HEK293T (cell line): Measurements from ENCODE around the gene CD300LF.

Source experiments
- CTCF ChIA-PET: fragments of 350-600 bp; formaldehyde crosslinking; extraction: SDS; loops from one replicate; lab custom pipeline; 2021; ENCODE audit warnings: antibody characterized with exemption, inconsistent platforms; lab: Yijun Ruan, JAX
- POLR2A ChIA-PET: fragments of 350-600 bp; formaldehyde crosslinking; extraction: SDS; loops from one replicate; lab custom pipeline; 2020; ENCODE audit warnings: antibody characterized with exemption, inconsistent platforms; lab: Yijun Ruan, JAX
- DNase-seq: peaks from one replicate; pipeline ENCODE4 v3.0.0; 2012; ENCODE audit warnings: mixed read lengths; ENCODE audit errors: extremely low spot score
- ARNT ChIP-seq: fragments of 450-650 bp; IDR thresholded peaks from 2 replicates; pipeline ENCODE4 v1.6.1; 2017; ENCODE audit warnings: mild to moderate bottlenecking
- BHLHE40 ChIP-seq: fragments of 450-650 bp; IDR thresholded peaks from 2 replicates; pipeline ENCODE4 v1.6.1; 2016; ENCODE audit warnings: mild to moderate bottlenecking, moderate library complexity, borderline replicate concordance
- CTBP1 ChIP-seq: fragments of 450-650 bp; IDR thresholded peaks from 2 replicates; pipeline ENCODE4 v1.6.1; 2016; ENCODE audit warnings: borderline replicate concordance
- ELF4 ChIP-seq: fragments of 450-650 bp; IDR thresholded peaks from 2 replicates; pipeline ENCODE4 v1.6.1; 2017; ENCODE audit warnings: antibody characterized with exemption
- FOXA1 ChIP-seq: fragments of 450-650 bp; IDR thresholded peaks from 2 replicates; pipeline ENCODE4 v1.6.1; 2016; ENCODE audit warnings: mild to moderate bottlenecking
- FOXK2 ChIP-seq: fragments of 450-650 bp; IDR thresholded peaks from 2 replicates; pipeline ENCODE4 v1.6.1; 2016; ENCODE audit warnings: mild to moderate bottlenecking
- FOXM1 ChIP-seq: fragments of 450-650 bp; IDR thresholded peaks from 2 replicates; pipeline ENCODE4 v1.6.1; 2017; ENCODE audit warnings: mild to moderate bottlenecking, borderline replicate concordance
- HDGF ChIP-seq: fragments of 450-650 bp; IDR thresholded peaks from 2 replicates; pipeline ENCODE4 v1.6.1; 2017; ENCODE audit warnings: antibody characterized with exemption, borderline replicate concordance
- L3MBTL2 ChIP-seq: fragments of 450-650 bp; conservative IDR thresholded peaks from 2 replicates; pipeline ENCODE4 v1.6.1; 2016; ENCODE audit warnings: mild to moderate bottlenecking
- LEF1 ChIP-seq: fragments of 450-650 bp; IDR thresholded peaks from 2 replicates; pipeline ENCODE4 v1.6.1; 2017; ENCODE audit warnings: mild to moderate bottlenecking, borderline replicate concordance
- NFRKB ChIP-seq: fragments of 450-650 bp; IDR thresholded peaks from 2 replicates; pipeline ENCODE4 v1.6.1; 2016; ENCODE audit warnings: mild to moderate bottlenecking, moderate library complexity
- SP1 ChIP-seq: fragments of 450-650 bp; IDR thresholded peaks from 2 replicates; pipeline ENCODE4 v1.6.1; 2017
- SUZ12 ChIP-seq: fragments of 450-650 bp; IDR thresholded peaks from 2 replicates; pipeline ENCODE4 v1.6.1; 2016; ENCODE audit warnings: mild to moderate bottlenecking
- TARDBP ChIP-seq: fragments of 450-650 bp; IDR thresholded peaks from 2 replicates; pipeline ENCODE4 v1.6.1; 2016
- ZNF384 ChIP-seq: fragments of 450-650 bp; IDR thresholded peaks from 2 replicates; pipeline ENCODE4 v1.6.1; 2016
- TF ChIP-seq, protein P1 (sequence below): fragments of 450-650 bp; IDR thresholded peaks from 2 replicates; pipeline ENCODE4 v1.6.1; 2016

Gene CD300LF

DNA sequence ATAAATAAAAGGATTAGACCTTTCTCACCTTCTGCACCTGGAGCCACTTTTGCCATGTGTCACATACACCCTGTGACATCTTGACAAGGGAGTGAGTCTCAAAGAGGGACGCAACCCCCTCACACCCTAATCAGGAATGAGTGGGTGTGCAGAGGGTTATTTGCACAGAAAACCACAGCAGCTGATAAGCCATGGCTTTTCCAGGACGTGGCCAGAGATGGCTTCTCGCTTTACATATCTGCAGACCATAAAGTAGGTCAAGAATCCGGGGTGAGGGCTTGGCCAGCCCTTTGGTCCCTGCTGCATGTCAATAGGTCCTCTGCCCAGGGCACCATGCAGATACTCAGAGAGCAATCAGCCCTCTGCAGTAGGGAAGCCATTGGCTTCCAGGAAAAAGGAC lies 2.4 kb upstream of the CD300LF start:
- TF ChIP-seq LEF1 = no peak
- no peak for DNase-seq
- ChIA-PET POLR2A (no interaction called here), CTCF (no interaction called here)

DNA sequence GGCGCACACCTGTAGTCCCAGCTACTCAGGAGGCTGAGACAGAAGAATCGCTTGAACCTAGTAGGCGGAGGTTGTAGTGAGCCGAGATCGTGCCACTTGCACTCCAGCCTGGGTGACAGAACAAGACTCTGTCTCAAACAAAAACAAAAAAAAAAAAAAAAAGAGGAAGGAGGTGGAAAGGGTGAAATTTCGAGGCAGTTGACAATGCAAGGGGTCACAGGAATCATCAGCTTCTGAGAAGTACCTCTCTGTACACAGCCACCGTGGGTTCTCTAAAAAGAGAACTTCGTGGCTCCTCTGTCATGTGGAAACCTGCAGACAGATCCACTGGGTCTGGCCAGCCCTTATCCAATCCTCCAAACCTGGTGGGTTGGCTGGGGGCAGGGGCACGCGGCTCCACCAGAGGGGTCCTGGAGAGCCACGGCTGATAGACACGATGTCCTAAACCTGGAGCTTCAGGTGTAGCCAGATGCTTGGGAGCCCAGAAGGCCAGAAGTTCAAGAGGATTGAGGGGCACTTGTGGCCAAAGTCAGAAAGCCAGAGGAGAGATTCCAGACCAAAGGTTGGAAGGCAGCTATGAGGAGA lies 540 bp upstream of the CD300LF start:
- CTCF ChIA-PET = no interaction called here
- DNase-seq = no peak
- TF ChIP-seq LEF1 = no peak
- TF ChIP-seq TARDBP = no peak
- no peak for TF ChIP-seq NFRKB
- TF ChIP-seq CTBP1 = no peak
- TF ChIP-seq ZNF384 = no peak
- no peak for TF ChIP-seq FOXK2
- no peak for TF ChIP-seq ARNT
- TF ChIP-seq, protein P1, sequence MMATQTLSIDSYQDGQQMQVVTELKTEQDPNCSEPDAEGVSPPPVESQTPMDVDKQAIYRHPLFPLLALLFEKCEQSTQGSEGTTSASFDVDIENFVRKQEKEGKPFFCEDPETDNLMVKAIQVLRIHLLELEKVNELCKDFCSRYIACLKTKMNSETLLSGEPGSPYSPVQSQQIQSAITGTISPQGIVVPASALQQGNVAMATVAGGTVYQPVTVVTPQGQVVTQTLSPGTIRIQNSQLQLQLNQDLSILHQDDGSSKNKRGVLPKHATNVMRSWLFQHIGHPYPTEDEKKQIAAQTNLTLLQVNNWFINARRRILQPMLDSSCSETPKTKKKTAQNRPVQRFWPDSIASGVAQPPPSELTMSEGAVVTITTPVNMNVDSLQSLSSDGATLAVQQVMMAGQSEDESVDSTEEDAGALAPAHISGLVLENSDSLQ = no peak
- no peak for TF ChIP-seq FOXM1
- no peak for TF ChIP-seq L3MBTL2
- no peak for TF ChIP-seq BHLHE40
- POLR2A ChIA-PET = no interaction called here

DNA sequence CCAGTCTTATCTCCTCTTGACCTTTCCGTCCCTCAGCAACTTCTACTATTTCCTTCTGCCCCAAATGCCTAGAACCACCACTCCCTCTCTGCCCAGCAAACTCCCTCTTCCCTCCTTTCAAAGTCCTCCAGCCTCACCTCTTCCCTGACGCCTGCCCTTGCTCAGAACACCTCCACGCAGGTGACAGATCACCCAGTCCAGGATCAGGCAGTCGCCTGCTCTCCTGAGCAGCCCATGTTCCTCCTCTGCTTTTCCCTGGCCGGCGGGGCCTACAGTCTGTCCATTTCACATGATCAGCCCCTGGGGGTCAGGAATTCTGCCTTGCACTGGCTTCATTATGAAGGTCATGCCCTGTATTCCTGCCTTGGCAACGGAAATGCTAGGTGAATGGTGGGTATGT lies 422 bp downstream of the CD300LF start:
- DNase-seq = no peak
- TF ChIP-seq ELF4 = no peak
- no peak for TF ChIP-seq ZNF384
- TF ChIP-seq SUZ12 = no peak
- no peak for TF ChIP-seq CTBP1
- TF ChIP-seq HDGF = no peak
- TF ChIP-seq FOXA1 = no peak
- no peak for TF ChIP-seq LEF1
- no peak for TF ChIP-seq L3MBTL2
- no peak for TF ChIP-seq NFRKB
- ChIA-PET CTCF (no interaction called here), POLR2A (no interaction called here)

DNA sequence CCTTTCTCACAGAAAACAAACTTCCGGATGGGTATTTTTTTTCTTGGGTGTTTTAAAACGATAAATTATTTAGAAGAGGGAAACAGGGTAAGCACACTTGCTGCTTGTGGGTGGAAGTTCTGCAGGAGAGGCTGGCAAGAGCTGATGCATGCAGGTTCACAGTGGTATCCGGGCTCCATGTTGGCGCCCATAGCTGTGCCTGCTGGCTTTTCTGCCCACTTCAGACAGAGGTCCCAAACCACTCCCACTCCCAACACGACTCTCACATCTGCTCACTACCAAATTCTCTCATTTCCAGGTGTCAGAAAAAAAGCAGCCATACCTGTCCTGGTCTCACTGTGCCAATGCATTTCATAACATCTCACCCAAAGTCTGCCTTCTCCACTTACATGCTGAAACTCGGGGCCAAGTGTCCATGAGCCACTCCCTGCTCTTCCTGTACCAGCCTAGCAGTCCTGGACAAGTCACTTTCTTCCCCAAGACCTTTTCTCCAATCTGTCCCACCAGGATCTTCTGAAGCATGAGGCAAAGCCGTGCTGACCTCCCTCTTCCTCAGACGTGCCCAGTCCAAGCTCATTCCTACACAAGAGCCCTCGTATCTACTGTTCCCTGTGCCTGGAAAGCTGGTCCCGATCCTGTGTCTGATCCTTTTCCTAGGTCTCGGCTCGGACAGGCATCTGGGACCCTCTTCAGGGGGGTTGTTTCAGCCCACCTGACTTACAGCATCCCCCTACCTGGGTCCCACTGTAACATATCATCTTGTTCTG lies 1.5 kb downstream of the CD300LF start:
- no peak for TF ChIP-seq SP1
- no peak for TF ChIP-seq HDGF
- no peak for TF ChIP-seq FOXM1
- no peak for TF ChIP-seq NFRKB
- TF ChIP-seq LEF1 = no peak
- TF ChIP-seq SUZ12 = no peak
- TF ChIP-seq L3MBTL2 = no peak
- no peak for TF ChIP-seq ARNT
- TF ChIP-seq ELF4 = no peak
- TF ChIP-seq FOXK2 = no peak
- TF ChIP-seq ZNF384 = no peak
- no peak for TF ChIP-seq BHLHE40
- no peak for TF ChIP-seq CTBP1
- TF ChIP-seq, protein P1 = no peak
- no peak for TF ChIP-seq TARDBP
- no peak for TF ChIP-seq FOXA1
- CTCF ChIA-PET = interaction anchor here (0.6 kb wide), 1 partner anchor 46 kb away, joined by 3 read pairs; no protein-coding TSS in a partner anchor
- POLR2A ChIA-PET = no interaction called here
- no peak for DNase-seq

DNA sequence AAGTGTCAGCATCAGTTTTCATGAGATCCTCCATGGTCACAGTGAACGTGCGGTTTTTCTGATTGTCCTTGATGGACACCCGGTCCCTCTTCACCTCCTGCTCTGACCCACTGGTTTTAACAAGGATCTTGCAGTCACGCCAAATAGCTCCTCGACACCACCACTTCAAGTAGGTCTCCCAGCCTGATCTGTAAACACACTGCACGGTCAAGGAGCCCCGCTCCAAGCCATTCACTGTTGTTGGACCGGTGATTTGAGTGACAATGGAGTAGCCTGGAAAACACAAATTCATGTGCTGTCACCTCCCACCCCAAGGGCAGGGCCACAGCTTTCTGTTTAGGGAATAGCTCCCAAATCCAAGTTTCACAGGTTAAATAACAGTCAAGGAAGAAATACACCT lies 8.2 kb downstream of the CD300LF start:
- no peak for TF ChIP-seq ARNT
- no peak for TF ChIP-seq FOXK2
- CTCF ChIA-PET = no interaction called here
- POLR2A ChIA-PET = no interaction called here
- no peak for DNase-seq

DNA sequence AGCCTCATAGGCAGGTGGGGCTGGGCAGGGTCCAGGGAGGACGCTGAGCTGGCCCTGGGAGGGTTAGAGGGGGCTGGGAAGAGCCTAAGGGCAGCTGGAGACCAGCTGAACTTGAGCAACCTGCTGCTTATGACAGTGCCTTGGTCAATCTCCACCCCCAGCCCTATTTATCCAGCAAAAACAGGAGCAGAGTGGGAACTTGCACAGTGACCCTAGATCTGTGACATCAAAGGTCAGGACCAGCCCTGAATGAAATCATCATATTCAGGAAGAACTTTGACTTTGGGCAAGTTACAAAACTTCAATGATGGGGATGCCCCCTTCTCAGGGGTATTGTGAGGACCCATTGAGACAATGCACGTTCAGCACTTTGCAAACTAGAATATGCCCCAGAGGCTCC lies 9.4 kb downstream of the CD300LF start:
- ChIA-PET CTCF (no interaction called here), POLR2A (interaction anchor here (1.0 to 1.7 kb wide), 2 partner anchors 12 to 17 kb away, joined by 3 to 4 read pairs; no protein-coding TSS in a partner anchor)
- no peak for TF ChIP-seq LEF1
- TF ChIP-seq ZNF384 = no peak
- no peak for TF ChIP-seq ARNT
- TF ChIP-seq CTBP1 = no peak
- TF ChIP-seq, protein P1 = no peak
- no peak for DNase-seq
